ENCODE measurements around the gene RAB3IL1.

RAB3IL1 gene

GRCh38 chr11:61952882-61953281 is 35.5 kb upstream of the RAB3IL1 start:
- DNase-seq (ENCODE audit: low read depth) = no peak

- no peak for DNase-seq (ENCODE audit: low read depth)
These were observed 34.2 kb upstream of the RAB3IL1 start for GRCh38 chr11:61951484-61952135.

- no peak for DNase-seq (ENCODE audit: low read depth)
These were observed 32.7 kb upstream of the RAB3IL1 start, which contains the start of gene BEST1 for GRCh38 chr11:61950035-61950547. Gene BEST1 (plus strand): TSS chr11:61950351. CDS start chr11:61951807, 1,456 bp downstream.

- DNase-seq (ENCODE audit: low read depth) = peak; percentile 89
These were observed 32.0 kb upstream of the RAB3IL1 start for GRCh38 chr11:61949169-61950034.

GRCh38 chr11:61948505-61948904 is 31.1 kb upstream of the RAB3IL1 start:
- DNase-seq (ENCODE audit: low read depth) = no peak

GRCh38 chr11:61947486-61948210 is 30.3 kb upstream of the RAB3IL1 start:
- DNase-seq (ENCODE audit: low read depth) = peak; percentile 80

- DNase-seq (ENCODE audit: low read depth) = no peak
These were observed 29.5 kb upstream of the RAB3IL1 start for GRCh38 chr11:61946894-61947293.

GRCh38 chr11:61945191-61945590 is 27.8 kb upstream of the RAB3IL1 start:
- DNase-seq (ENCODE audit: low read depth) = no peak

GRCh38 chr11:61940466-61940865 is 23.1 kb upstream of the RAB3IL1 start:
- DNase-seq (ENCODE audit: low read depth) = no peak

GRCh38 chr11:61935861-61936260 is 18.5 kb upstream of the RAB3IL1 start:
- no peak for DNase-seq (ENCODE audit: low read depth)

- DNase-seq (ENCODE audit: low read depth) = no peak
These were observed 13.6 kb upstream of the RAB3IL1 start for GRCh38 chr11:61930933-61931332.

GRCh38 chr11:61928606-61929005 is 11.2 kb upstream of the RAB3IL1 start:
- DNase-seq (ENCODE audit: low read depth) = no peak

GRCh38 chr11:61927501-61927900 is 10.1 kb upstream of the RAB3IL1 start:
- DNase-seq (ENCODE audit: low read depth) = no peak

GRCh38 chr11:61926235-61926634 is 8.9 kb upstream of the RAB3IL1 start:
- DNase-seq (ENCODE audit: low read depth) = no peak

- DNase-seq (ENCODE audit: low read depth) = no peak
These were observed 8.4 kb upstream of the RAB3IL1 start for GRCh38 chr11:61925736-61926135.

GRCh38 chr11:61924064-61924455 is 6.7 kb upstream of the RAB3IL1 start:
- DNase-seq (ENCODE audit: low read depth) = no peak

- DNase-seq (ENCODE audit: low read depth) = no peak
These were observed 6.0 kb upstream of the RAB3IL1 start for GRCh38 chr11:61923166-61924063.

- DNase-seq (ENCODE audit: low read depth) = peak; percentile 50
These were observed 5.2 kb upstream of the RAB3IL1 start for GRCh38 chr11:61922539-61922938.

GRCh38 chr11:61921446-61921845 is 4.1 kb upstream of the RAB3IL1 start:
- no peak for DNase-seq (ENCODE audit: low read depth)

GRCh38 chr11:61919705-61920631 is 2.6 kb upstream of the RAB3IL1 start:
- DNase-seq (ENCODE audit: low read depth) = no peak
